H1 (cell line): ENCODE results near the gene SERPINA6. TPM values are rescaled to one million over a fixed set of nuclear protein-coding genes. Genes with fewer than 3 reads are reported as not detected.

Experiments used
- CTCF ChIA-PET: fragments of 300-600 bp; sonication (Branson Sonifier 250); formaldehyde crosslinking; loops from one replicate; lab custom pipeline; 2021; ENCODE audit not compliant: partially characterized antibody; lab: Charles Lee
- POLR2A ChIA-PET: fragments of 300-600 bp; sonication (Branson Sonifier 250); formaldehyde crosslinking; loops from one replicate; lab custom pipeline; 2021; ENCODE audit warnings: inconsistent platforms; ENCODE audit not compliant: partially characterized antibody; lab: Charles Lee
- DNase-seq, 2 experiments: peaks; one replicate each; pipeline versions ENCODE4 v3.0.0 to v3.0.0-alpha.2; 2010 to 2022; ENCODE audit warnings: low spot score in 2 of 2, low read depth in 1 of 2, mixed read lengths in 1 of 2
- FAIRE-seq: peaks from 2 replicates; lab custom pipeline; 2011; peaks lifted over from hg19 to GRCh38; lab: Jason Lieb, UNC
- H2AFZ ChIP-seq: 2 replicates; pipeline ENCODE4 v1.8.1; 2012; ENCODE audit warnings: low read length, inconsistent platforms
- H2AK5ac ChIP-seq: 2 replicates; pipeline ENCODE4 v1.6.1; 2013; ENCODE audit warnings: low read depth, low read length
- H2BK120ac ChIP-seq: replicated peaks from 2 replicates; pipeline ENCODE3; 2013; ENCODE audit warnings: low read depth, low read length, inconsistent platforms
- H2BK12ac ChIP-seq: 2 replicates; pipeline ENCODE4 v1.6.1; 2013; ENCODE audit warnings: low read depth, low read length
- H2BK15ac ChIP-seq: 2 replicates; pipeline ENCODE4 v1.6.1; 2013; ENCODE audit warnings: low read length
- H2BK20ac ChIP-seq: 2 replicates; pipeline ENCODE4 v1.6.1; 2013; ENCODE audit warnings: low read length
- H2BK5ac ChIP-seq: 2 replicates; pipeline ENCODE4 v1.6.1; 2013; ENCODE audit warnings: low read depth, low read length
- H3K14ac ChIP-seq: 2 replicates; pipeline ENCODE4 v1.6.1; 2013; ENCODE audit warnings: inconsistent platforms; ENCODE audit not compliant: insufficient read length
- H3K18ac ChIP-seq: 2 replicates; pipeline ENCODE4 v1.6.1; 2013; ENCODE audit warnings: low read length; ENCODE audit errors: extremely low read depth
- H3K23ac ChIP-seq: 2 replicates; pipeline ENCODE4 v1.6.1; 2013; ENCODE audit warnings: inconsistent platforms; ENCODE audit not compliant: insufficient read length
- H3K23me2 ChIP-seq: 2 replicates; pipeline ENCODE4 v1.6.1; 2013; ENCODE audit warnings: low read depth, low read length
- H3K27ac ChIP-seq: 2 replicates; pipeline ENCODE4 v1.6.1; 2011; ENCODE audit warnings: low read depth, low read length, inconsistent platforms
- H3K27me3 ChIP-seq, 4 experiments: replicated peaks in 1 of 4; 1 replicate in 1 of 4; 2 replicates in 3 of 4; pipeline versions ENCODE4 v1.6.1 to v1.8.1; 2011 to 2013; ENCODE audit warnings: low read length in 3 of 4, mild to moderate bottlenecking in 3 of 4, inconsistent platforms in 2 of 4, mixed read lengths in 2 of 4, moderate library complexity in 1 of 4; ENCODE audit not compliant: control insufficient read depth in 3 of 4, insufficient read depth in 3 of 4; ENCODE audit errors: extremely low read depth in 1 of 4
- H3K36me3 ChIP-seq, 4 experiments: 2 replicates each; pipeline versions ENCODE4 v1.6.1 to v1.8.1; 2011 to 2013; ENCODE audit warnings: mild to moderate bottlenecking in 4 of 4, low read length in 3 of 4, moderate library complexity in 2 of 4, control low read depth in 1 of 4, inconsistent platforms in 1 of 4; ENCODE audit not compliant: insufficient read depth in 4 of 4, control insufficient read depth in 2 of 4
- H3K4ac ChIP-seq: replicated peaks from 2 replicates; pipeline ENCODE3; 2013; ENCODE audit warnings: low read length, low read depth, mixed read lengths, inconsistent platforms; ENCODE audit not compliant: insufficient read length
- H3K4me1 ChIP-seq, 4 experiments: replicated peaks in 1 of 4; 1 replicate in 1 of 4; 2 replicates in 3 of 4; pipeline versions ENCODE4 v1.6.1 to v1.8.1; 2011 to 2013; ENCODE audit warnings: low read length in 3 of 4, inconsistent platforms in 2 of 4, mixed read lengths in 1 of 4; ENCODE audit not compliant: insufficient read depth in 4 of 4, control insufficient read depth in 3 of 4
- H3K4me2 ChIP-seq, 2 experiments: 2 replicates each; pipeline versions ENCODE4 v1.6.1 to v1.8.1; 2011 to 2013; ENCODE audit warnings: low read depth in 2 of 2, low read length in 2 of 2, control low read depth in 1 of 2, inconsistent platforms in 1 of 2, mild to moderate bottlenecking in 1 of 2; ENCODE audit not compliant: insufficient read depth in 1 of 2
- H3K4me3 ChIP-seq, 4 experiments: fragments of 200-600, 300-600 bp in 1 of 4; sonication (generic), shearing (Covaris generic), sonication (Bioruptor Twin) in 1 of 4; 2 replicates each; pipeline versions ENCODE4 v1.5.1 to v1.8.1; 2011 to 2016; ENCODE audit warnings: low read length in 4 of 4, low read depth in 3 of 4, control low read depth in 2 of 4, inconsistent platforms in 2 of 4, mild to moderate bottlenecking in 2 of 4, mixed read lengths in 1 of 4, moderate library complexity in 1 of 4; ENCODE audit not compliant: insufficient read depth in 2 of 4; ENCODE audit errors: extremely low read depth in 1 of 4
- H3K56ac ChIP-seq: replicated peaks from 2 replicates; pipeline ENCODE3; 2013; ENCODE audit warnings: low read depth, mild to moderate bottlenecking, mixed read lengths, low read length, inconsistent platforms; ENCODE audit not compliant: insufficient read length
- H3K79me1 ChIP-seq: 2 replicates; pipeline ENCODE4 v1.6.1; 2013; ENCODE audit warnings: low read depth, low read length, control low read depth
- H3K79me2 ChIP-seq, 2 experiments: 2 replicates each; pipeline versions ENCODE4 v1.6.1 to v1.8.1; 2012 to 2013; ENCODE audit warnings: low read length in 2 of 2, mild to moderate bottlenecking in 2 of 2, inconsistent platforms in 1 of 2; ENCODE audit not compliant: insufficient read depth in 2 of 2, control insufficient read depth in 1 of 2
- H3K9ac ChIP-seq, 4 experiments: replicated peaks in 1 of 4; 1 replicate in 1 of 4; 2 replicates in 3 of 4; pipeline versions ENCODE4 v1.6.1 to v1.8.1; 2011 to 2013; ENCODE audit warnings: low read depth in 3 of 4, low read length in 3 of 4, control low read depth in 2 of 4, mild to moderate bottlenecking in 2 of 4, moderate library complexity in 2 of 4, inconsistent platforms in 1 of 4; ENCODE audit errors: extremely low read depth in 1 of 4
- H3K9me3 ChIP-seq, 2 experiments: 2 replicates each; pipeline versions ENCODE4 v1.6.1 to v1.8.1; 2012 to 2013; ENCODE audit warnings: mild to moderate bottlenecking in 2 of 2, moderate library complexity in 2 of 2, control low read depth in 1 of 2, inconsistent platforms in 1 of 2, low read depth in 1 of 2, low read length in 1 of 2, mixed read lengths in 1 of 2; ENCODE audit not compliant: insufficient read depth in 2 of 2
- H4K20me1 ChIP-seq, 2 experiments: replicated peaks in 1 of 2; 2 replicates each; pipeline versions ENCODE3 to v1.8.1; 2011 to 2013; ENCODE audit warnings: inconsistent platforms in 2 of 2, low read length in 2 of 2, mild to moderate bottlenecking in 1 of 2; ENCODE audit not compliant: insufficient read depth in 2 of 2, control insufficient read depth in 1 of 2
- H4K5ac ChIP-seq: 2 replicates; pipeline ENCODE4 v1.6.1; 2013; ENCODE audit warnings: low read length, low read depth, mixed read lengths, inconsistent platforms; ENCODE audit not compliant: insufficient read length
- H4K8ac ChIP-seq: 2 replicates; pipeline ENCODE4 v1.8.0; 2013; ENCODE audit warnings: mild to moderate bottlenecking, moderate library complexity, low read length, inconsistent platforms; ENCODE audit not compliant: insufficient read depth; ENCODE audit errors: extremely low read depth
- H4K91ac ChIP-seq: replicated peaks from 2 replicates; pipeline ENCODE3; 2013; ENCODE audit warnings: low read length, mixed read lengths, inconsistent platforms; ENCODE audit not compliant: insufficient read length
- CHD2 ChIP-seq: IDR thresholded peaks from 2 replicates; pipeline ENCODE4 v1.6.1; 2012; ENCODE audit warnings: low read length, improper control_type of control experiment
- CTBP2 ChIP-seq: IDR thresholded peaks from 2 replicates; pipeline ENCODE4 v1.7.0; 2011; ENCODE audit warnings: borderline replicate concordance, mild to moderate bottlenecking, moderate library complexity, mixed read lengths, low read length; ENCODE audit not compliant: insufficient read depth, insufficient read length
- GABPA ChIP-seq: IDR thresholded peaks from 2 replicates; pipeline ENCODE4 v1.6.1; 2011; ENCODE audit warnings: mild to moderate bottlenecking, low read length, moderate library complexity, borderline replicate concordance; ENCODE audit not compliant: insufficient read depth
- NRF1 ChIP-seq: IDR thresholded peaks from 2 replicates; pipeline ENCODE4 v1.6.1; 2011; ENCODE audit warnings: mild to moderate bottlenecking, low read depth, low read length, improper control_type of control experiment
- RXRA ChIP-seq: IDR thresholded peaks from 2 replicates; pipeline ENCODE4 v1.6.1; 2011; ENCODE audit warnings: low read depth, mild to moderate bottlenecking, low read length, moderate library complexity; ENCODE audit not compliant: insufficient read depth
- SP2 ChIP-seq: IDR thresholded peaks from 2 replicates; pipeline ENCODE4 v1.6.1; 2012; ENCODE audit warnings: mild to moderate bottlenecking, low read length, inconsistent platforms
- TAF7 ChIP-seq: optimal IDR thresholded peaks from 2 replicates; pipeline ENCODE3; 2011; ENCODE audit warnings: low read depth, mild to moderate bottlenecking, inconsistent platforms, low read length, moderate library complexity, borderline replicate concordance
- ZNF274 ChIP-seq: IDR thresholded peaks from 2 replicates; pipeline ENCODE4 v1.7.0; 2012; ENCODE audit warnings: low read length, borderline replicate concordance; ENCODE audit errors: extremely low read depth
- WGBS, 2 experiments: shearing (Covaris generic) in 1 of 2; methylation state at CpG; one replicate each; pipeline versions ENCODE4 v1.1.6 to v1.1.7; 2013 to 2015; ENCODE audit warnings: low lambda C conversion rate in 2 of 2, mixed read lengths in 2 of 2, inconsistent platforms in 1 of 2, low coverage in 1 of 2, missing lambda C conversion rate in 1 of 2; ENCODE audit not compliant: insufficient replicate concordance in 2 of 2, insufficient coverage in 1 of 2, insufficient read length in 1 of 2; ENCODE audit errors: extremely low coverage in 1 of 2, missing lambda C conversion rate in 1 of 2; 5-methylcytosine and 5-hydroxymethylcytosine counted together
- polyA plus RNA-seq, 7 experiments: library from polyadenylated mRNA; depleted of rRNA in 3 of 7; stranded (reverse) in 5 of 7; unstranded in 2 of 7; fragments of >200 nt in 5 of 7; fragments of 200-250 nt in 2 of 7; gene quantifications; 1 replicate in 5 of 7; 2 replicates in 1 of 7; 4 replicates in 1 of 7; pipeline versions ENCODE4 v1.2.1 to v1.2.3, GENCODE V29; 2011 to 2013; ENCODE audit warnings: missing spikeins in 2 of 7, mixed read lengths in 2 of 7
- total RNA-seq: library from RNA; stranded (reverse); fragmentation: NEBNext Ultra II Directional; extraction: Animal tissue kit (Norgen Biotek cat#: 25700); gene quantifications from 2 replicates; pipeline ENCODE4 v1.2.1, GENCODE V29; 2021

SERPINA6 gene
- total and polyA plus RNA-seq, 2 of the 8 experiments (the other 6 are each of a cell fraction or from before 2014, with no cell fraction given) = not detected

GRCh38 chr14:94329857-94330256, 6.7 kb upstream of the SERPINA6 start:
- no peak overlapping the region for H3K9ac ChIP-seq
- no peak for TF ChIP-seq NRF1
- TF ChIP-seq GABPA = no peak
- no peak for TF ChIP-seq TAF7
- no peak for TF ChIP-seq SP2
- no peak for TF ChIP-seq CHD2
- no peak for TF ChIP-seq RXRA
- no peak for TF ChIP-seq ZNF274
- no peak for TF ChIP-seq CTBP2
- TF ChIP-seq, all 59 proteins: peak for 0
- Histone ChIP-seq H2BK5ac (no peak overlapping the region), H3K4me2 (no peak overlapping the region), H2BK15ac (no peak overlapping the region), H4K8ac (no peak overlapping the region), H3K4ac (no peak overlapping the region), H3K9me3 (no peaks in the 10 kb centered on the region), H3K23me2 (no peaks in the 10 kb centered on the region), H3K23ac (no peak overlapping the region), H3K56ac (no peak overlapping the region), H3K14ac (no peak overlapping the region), H2AFZ (no peak overlapping the region), H2BK120ac (no peak overlapping the region), H2BK12ac (no peak overlapping the region), H3K27ac (no peak overlapping the region), H3K79me1 (no peaks in the 10 kb centered on the region), H4K91ac (no peak overlapping the region), H4K5ac (no peak overlapping the region), H3K36me3 (no peaks in the 10 kb centered on the region), H3K79me2 (no peaks in the 10 kb centered on the region), H3K27me3 (0 out of 7 replicates have a peak, but pooled peaks cover 0 to 2% (median 0%) of the 10 kb centered on the region in 4 experiments), H3K18ac (no peak overlapping the region), H4K20me1 (no peaks in the 10 kb centered on the region), H3K4me3 (no peak overlapping the region), H2AK5ac (no peak overlapping the region), H2BK20ac (no peak overlapping the region), H3K4me1 (no peaks in the 10 kb centered on the region)
- ChIA-PET CTCF (interaction anchor here (0.6 to 3.9 kb wide), 2 partner anchors 22 to 84 kb away, joined by 3 to 13 read pairs; no protein-coding TSS in a partner anchor), POLR2A (no interaction called here)
- no peak for FAIRE-seq
- DNase-seq = no peak
- WGBS, 2 experiments = 95% methylated on average over 4 of the region's 4 CpGs; no CpG with 5 or more reads in 1 of the 2 experiments
